GM23248 (cell line): ENCODE measurements around the gene WASF3.

Experiments used
- EZH2 ChIP-seq: fragments of 200-600 bp; sonication (generic); IDR thresholded peaks from 2 replicates; pipeline ENCODE4 v1.6.1; 2018; ENCODE audit warnings: antibody characterized with exemption, mild to moderate bottlenecking; ENCODE audit not compliant: insufficient read depth, poor library complexity, severe bottlenecking
- EZH2phosphoT487 ChIP-seq: fragments of 200-600 bp; sonication (generic); IDR thresholded peaks from 2 replicates; pipeline ENCODE4 v1.6.1; 2018; ENCODE audit warnings: antibody characterized with exemption, moderate library complexity, mild to moderate bottlenecking, low read depth; ENCODE audit not compliant: insufficient read depth

DNA sequence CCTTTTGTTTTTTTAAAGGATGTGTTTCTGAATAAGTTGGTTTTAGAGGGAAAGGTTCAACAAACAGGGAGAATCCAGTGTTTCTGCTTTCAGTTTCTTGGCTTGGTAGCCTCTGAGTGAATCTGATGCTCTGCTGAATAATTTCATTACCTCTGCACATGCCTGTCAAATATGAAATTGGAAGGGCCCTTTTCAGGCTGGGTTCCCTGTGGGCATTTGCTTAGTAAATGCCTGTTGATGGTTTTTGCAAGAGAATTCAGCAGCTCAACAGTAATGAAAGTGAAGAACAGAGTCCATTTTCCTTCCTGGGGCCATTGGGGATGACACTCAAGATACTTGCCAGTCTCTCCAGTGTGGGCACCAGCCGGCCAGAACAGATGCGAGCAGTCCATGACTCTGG lies 128.8 kb downstream of the WASF3 start:
- TF ChIP-seq EZH2 (no peak), EZH2phosphoT487 (no peak)
